K562 treated with DMSO at 1 percent for 24 hours (cell line): ENCODE measurements around the gene MUCL3. TPM values are rescaled to one million over a fixed set of nuclear protein-coding genes. Genes with fewer than 3 reads are reported as not detected.

Experiments
- total RNA-seq: library from RNA; unstranded; fragments of 300-600 nt; gene quantifications from 2 replicates; pipeline ENCODE4 v1.2.3, GENCODE V29; 2022; ENCODE audit warnings: low read depth; ENCODE audit not compliant: insufficient read depth

MUCL3 gene
- total RNA-seq: 0.05 TPM in 1 of 2 replicates, not detected in the other

DNA sequence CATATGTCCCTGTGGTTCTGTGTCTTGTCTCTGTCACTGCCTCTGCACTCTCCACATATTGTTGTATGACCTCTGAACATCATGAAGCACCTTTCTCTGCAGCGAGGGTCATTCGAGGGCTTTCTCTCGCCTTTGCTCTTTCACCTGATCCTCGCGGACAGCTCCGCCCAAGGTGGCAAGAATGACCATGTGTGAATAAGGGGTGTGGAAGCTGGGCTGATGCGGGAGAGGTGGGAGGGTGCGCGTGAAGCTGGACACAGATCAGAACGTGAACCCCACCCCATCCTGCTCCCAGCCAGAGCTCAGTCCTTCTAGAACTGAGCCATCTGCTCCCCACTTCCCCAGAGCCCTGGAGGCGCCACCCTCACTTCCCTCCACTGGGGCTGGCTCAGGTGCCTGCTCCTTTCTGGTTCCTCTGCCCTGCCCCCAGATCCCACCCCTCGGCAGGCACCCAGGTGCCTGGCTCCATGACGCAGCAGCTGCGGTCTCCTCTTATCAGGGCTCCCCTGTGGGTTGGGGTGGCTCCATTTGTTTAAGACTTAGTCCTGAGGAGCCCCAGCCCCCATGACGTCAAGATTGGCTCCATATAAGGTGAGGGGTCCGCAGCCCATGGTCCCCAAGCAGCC is at the start of gene MUCL3:
Gene MUCL3, plus strand, starts transcription at position 613 of the 626 bp plus-strand sequence. CDS start 27 bp downstream, outside the sequence.

GRCh38 chr6:30907758-30908591 is 32.8 kb upstream of the MUCL3 start, which contains the start of gene GTF2H4:
Gene GTF2H4 (plus strand): TSS chr6:30908207.

GRCh38 chr6:30914076-30914853 is 26.5 kb upstream of the MUCL3 start, which contains the start of gene VARS2:
Gene VARS2 (plus strand): TSS chr6:30914238. CDS start chr6:30914837, 599 bp downstream.

GRCh38 chr6:30931969-30932645 is 8.7 kb upstream of the MUCL3 start, which contains the start of gene SFTA2:
Gene SFTA2 (minus strand): TSS chr6:30932170. CDS start chr6:30932096, 74 bp downstream.

DNA sequence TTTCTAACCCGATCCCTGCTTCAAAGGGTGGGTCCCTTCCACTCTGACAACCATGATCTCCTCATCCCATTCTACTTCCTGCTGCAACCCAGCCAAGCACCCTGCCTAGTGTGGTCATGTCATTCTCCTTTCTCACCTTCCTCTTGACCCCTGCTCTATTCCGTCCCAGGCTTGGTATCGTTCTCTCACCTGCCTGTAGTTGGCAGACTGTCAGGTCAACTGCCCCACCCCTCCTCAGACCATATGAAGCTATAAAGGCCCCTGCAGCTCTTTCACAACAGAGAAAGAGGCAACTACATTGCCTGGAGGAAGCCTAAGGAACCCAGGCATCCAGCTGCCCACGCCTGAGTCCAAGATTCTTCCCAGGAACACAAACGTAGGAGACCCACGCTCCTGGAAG is 42.7 kb downstream of the MUCL3 start, which contains the start of gene MUC21:
Gene MUC21, plus strand, starts transcription at position 280 of the 400 bp plus-strand sequence. CDS start 241 bp downstream, outside the sequence.

Other genes with a start within 250 kb of the MUCL3 start
- gene NRM, start 250.0 kb upstream of the MUCL3 start, total RNA-seq: 30.7 and 32.7 TPM in 2 replicates
- 64.8 and 67.6 TPM in 2 replicates for gene MDC1, start 223.7 kb upstream of the MUCL3 start, total RNA-seq
- gene TUBB, start 220.6 kb upstream of the MUCL3 start, total RNA-seq: 1,630 and 1,662 TPM in 2 replicates
- gene FLOT1, start 198.3 kb upstream of the MUCL3 start, total RNA-seq: 309 and 334 TPM in 2 replicates
- gene IER3, start 196.4 kb upstream of the MUCL3 start, total RNA-seq: 187 and 201 TPM in 2 replicates
- gene DDR1, start 56.5 kb upstream of the MUCL3 start, total RNA-seq: 79.0 and 87.6 TPM in 2 replicates
- gene GTF2H4, start 32.8 kb upstream of the MUCL3 start, total RNA-seq: 43.0 and 44.3 TPM in 2 replicates
- 59.2 and 63.7 TPM in 2 replicates for gene VARS2, start 26.7 kb upstream of the MUCL3 start, total RNA-seq
- gene SFTA2, start 8.8 kb upstream of the MUCL3 start, total RNA-seq: not detected in 2 replicates
- not detected in 2 replicates for gene MUC21, start 42.7 kb downstream of the MUCL3 start, total RNA-seq
- gene MUC22, start 69.5 kb downstream of the MUCL3 start, total RNA-seq: not detected in 2 replicates
- not detected in 2 replicates for gene C6orf15, start 171.6 kb downstream of the MUCL3 start, total RNA-seq
- not detected in 2 replicates for gene PSORS1C1, start 173.8 kb downstream of the MUCL3 start, total RNA-seq
- not detected in 2 replicates for gene CDSN, start 179.5 kb downstream of the MUCL3 start, total RNA-seq
- not detected in 2 replicates for gene PSORS1C2, start 198.1 kb downstream of the MUCL3 start, total RNA-seq
- 39.6 and 47.7 TPM in 2 replicates for gene CCHCR1, start 216.8 kb downstream of the MUCL3 start, total RNA-seq
- gene TCF19, start 217.6 kb downstream of the MUCL3 start, total RNA-seq: 72.6 and 76.1 TPM in 2 replicates
- 0.91 and 1.3 TPM in 2 replicates for gene POU5F1, start 229.7 kb downstream of the MUCL3 start, total RNA-seq